Mucosa of descending colon (tissue), 3 donors: ENCODE measurements around the gene NUDT8. TPM values are rescaled to one million over a fixed set of nuclear protein-coding genes. Genes with fewer than 3 reads are reported as not detected.
A peak's percentile ranks its signal among the peaks of the same experiment; 100 is the strongest.
"Not testable (repeated sequence)": the region's sequence is repeated elsewhere in the genome, so short reads cannot be mapped to it uniquely, and the experiment has no call there.

Source experiments
- ATAC-seq: fragments of 200-7000 bp; cut with Tn5 transposase; one replicate; pipeline ENCODE4 v1.9.1; 2020; ENCODE audit warnings: mild to moderate bottlenecking, moderate library complexity
- DNase-seq, 3 donors: peaks; one replicate each; pipeline ENCODE4 v3.0.0-alpha.2; 2020
- H3K36me3 ChIP-seq: fragments of 200-600 bp; one replicate; pipeline ENCODE4 v1.8.0; 2021; ENCODE audit warnings: low read depth, mild to moderate bottlenecking
- H3K4me1 ChIP-seq: fragments of 200-600 bp; one replicate; pipeline ENCODE4 v1.8.0; 2021; ENCODE audit warnings: low read depth, mild to moderate bottlenecking
- H3K4me3 ChIP-seq: fragments of 200-600 bp; one replicate; pipeline ENCODE4 v1.8.0; 2021; ENCODE audit warnings: mild to moderate bottlenecking
- H3K9me3 ChIP-seq: fragments of 200-600 bp; one replicate; pipeline ENCODE4 v1.8.0; 2021; ENCODE audit warnings: mild to moderate bottlenecking
- intact Hi-C, 2 donors: fragments of 100-400 bp; cut with DNase I in 1 of 2; cut with micrococcal nuclease in 1 of 2; formaldehyde crosslinking; loops; one replicate each; pipeline versions ENCODE4 v1.11.0 to v1.11.1; 2022; cut with DNase I, micrococcal nuclease
- total RNA-seq, 3 donors: library from RNA; stranded (reverse); fragmentation: NEBNext Ultra II Directional in 2 of 3; extraction: Animal tissue kit (Norgen Biotek cat#: 25700) in 2 of 3; gene quantifications; one replicate each; pipeline versions ENCODE4 v1.2.1 to v1.2.4, GENCODE V29; 2021 to 2023
- TF ChIP-seq, protein P1 (sequence below): fragments of 200-600 bp; IDR thresholded peaks from one replicate; pipeline ENCODE4 v1.8.0; 2022; ENCODE audit warnings: antibody characterized with exemption, mild to moderate bottlenecking
- donor health status: DM: no; HTN: no; CAD: no; lungs with moderate emphysema.
- donor health status: DM: no; HTN: no; CAD: no.
- donor health status: DM: no; HTN: yes; CAD: no.

NUDT8 gene
- total RNA-seq, 3 donors from 2014 or later = 17.3 to 34.6 (median 23.1) TPM

DNA sequence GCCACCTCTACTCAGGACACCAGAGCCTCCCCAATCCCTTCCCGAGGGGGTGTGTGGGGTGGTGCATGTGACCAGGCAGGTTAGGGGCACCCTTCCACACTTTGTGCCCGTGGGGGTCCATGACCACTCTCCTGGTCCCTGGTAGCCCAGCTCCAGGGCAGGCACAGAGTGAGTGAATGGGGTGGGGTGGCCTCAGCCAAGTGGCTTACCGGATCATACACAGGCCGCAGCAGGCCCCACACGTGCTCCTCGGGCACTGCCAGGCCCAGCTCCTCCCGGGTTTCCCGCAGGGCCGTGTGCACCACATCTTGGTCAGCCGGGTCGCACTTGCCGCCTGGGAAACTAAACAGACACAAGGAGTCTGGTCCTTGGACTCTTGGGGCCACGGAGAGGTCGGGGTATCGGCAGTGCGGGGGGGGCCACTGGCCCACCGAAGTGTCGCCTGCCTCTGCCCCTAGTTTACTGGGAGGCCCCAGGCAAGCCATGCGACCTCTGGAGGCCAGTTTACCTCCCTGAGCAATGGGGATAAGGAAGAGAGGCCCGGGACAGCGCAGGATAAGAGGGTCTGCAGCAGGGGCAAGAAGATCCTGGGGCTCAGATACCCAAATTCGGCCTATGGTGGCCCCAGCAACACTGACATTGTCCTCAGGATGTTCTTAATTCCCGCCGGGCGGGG, 889 bp downstream of the NUDT8 start:
- intact Hi-C loops = no loop called here
- Histone ChIP-seq H3K4me3 (peak overlapping the region; percentile 40), H3K9me3 (no peaks in the 10 kb centered on the region), H3K36me3 (no peaks in the 10 kb centered on the region), H3K4me1 (peaks cover 27% of the 10 kb centered on the region)
- TF ChIP-seq, protein P1, sequence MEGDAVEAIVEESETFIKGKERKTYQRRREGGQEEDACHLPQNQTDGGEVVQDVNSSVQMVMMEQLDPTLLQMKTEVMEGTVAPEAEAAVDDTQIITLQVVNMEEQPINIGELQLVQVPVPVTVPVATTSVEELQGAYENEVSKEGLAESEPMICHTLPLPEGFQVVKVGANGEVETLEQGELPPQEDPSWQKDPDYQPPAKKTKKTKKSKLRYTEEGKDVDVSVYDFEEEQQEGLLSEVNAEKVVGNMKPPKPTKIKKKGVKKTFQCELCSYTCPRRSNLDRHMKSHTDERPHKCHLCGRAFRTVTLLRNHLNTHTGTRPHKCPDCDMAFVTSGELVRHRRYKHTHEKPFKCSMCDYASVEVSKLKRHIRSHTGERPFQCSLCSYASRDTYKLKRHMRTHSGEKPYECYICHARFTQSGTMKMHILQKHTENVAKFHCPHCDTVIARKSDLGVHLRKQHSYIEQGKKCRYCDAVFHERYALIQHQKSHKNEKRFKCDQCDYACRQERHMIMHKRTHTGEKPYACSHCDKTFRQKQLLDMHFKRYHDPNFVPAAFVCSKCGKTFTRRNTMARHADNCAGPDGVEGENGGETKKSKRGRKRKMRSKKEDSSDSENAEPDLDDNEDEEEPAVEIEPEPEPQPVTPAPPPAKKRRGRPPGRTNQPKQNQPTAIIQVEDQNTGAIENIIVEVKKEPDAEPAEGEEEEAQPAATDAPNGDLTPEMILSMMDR = peak; percentile 92
- no peak for ATAC-seq
- DNase-seq = no peak

DNA sequence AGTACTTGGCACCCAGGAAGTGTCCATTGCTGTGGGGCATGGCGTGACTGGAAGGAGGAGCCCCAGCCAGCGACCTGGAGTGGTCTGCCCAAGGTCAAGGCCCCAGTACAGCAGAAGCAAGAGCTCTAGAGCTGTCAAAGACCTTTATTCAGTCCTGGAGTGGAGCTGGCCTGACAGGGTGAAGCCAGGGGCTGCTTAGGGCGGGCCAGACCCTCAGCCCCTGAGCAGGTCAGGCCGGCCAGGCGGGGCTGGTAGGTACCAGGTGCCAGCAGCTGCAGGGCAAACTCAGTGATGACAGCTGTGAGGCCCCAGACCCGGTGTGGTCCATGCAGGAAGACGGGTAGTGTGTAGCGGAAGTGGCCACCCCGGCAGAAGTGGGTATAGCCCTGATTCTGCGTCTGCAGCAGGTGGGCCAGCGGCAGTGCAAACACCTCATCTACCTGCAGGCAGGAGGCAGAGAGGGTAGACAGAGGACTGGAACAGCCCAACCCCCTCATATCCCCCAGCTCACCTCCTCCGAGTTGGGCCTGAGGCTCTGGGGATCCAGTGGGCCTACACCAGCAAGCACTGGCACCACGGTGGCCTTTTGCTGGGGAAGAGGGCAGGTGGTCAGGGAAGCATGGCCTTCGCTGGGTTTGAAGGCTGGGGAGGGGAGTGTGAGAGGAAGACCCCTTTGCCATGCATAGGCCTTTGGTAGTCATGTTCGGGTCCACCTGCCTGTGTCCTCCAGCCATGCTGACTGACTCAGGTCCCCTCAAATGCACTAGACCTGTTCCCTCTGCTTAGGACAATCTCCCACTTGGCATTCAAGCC, 1.7 kb downstream of the NUDT8 start:
- ATAC-seq (no peak), DNase-seq (peak in 2 of 3 donors; percentile 35 to 56)
- no peaks in the 10 kb centered on the region for H3K9me3 ChIP-seq
- peaks cover 27% of the 10 kb centered on the region for H3K4me1 ChIP-seq
- H3K36me3 ChIP-seq = no peaks in the 10 kb centered on the region
- TF ChIP-seq, protein P1 = no peak
- intact Hi-C loops = no loop called here
- no peak overlapping the region for H3K4me3 ChIP-seq

DNA sequence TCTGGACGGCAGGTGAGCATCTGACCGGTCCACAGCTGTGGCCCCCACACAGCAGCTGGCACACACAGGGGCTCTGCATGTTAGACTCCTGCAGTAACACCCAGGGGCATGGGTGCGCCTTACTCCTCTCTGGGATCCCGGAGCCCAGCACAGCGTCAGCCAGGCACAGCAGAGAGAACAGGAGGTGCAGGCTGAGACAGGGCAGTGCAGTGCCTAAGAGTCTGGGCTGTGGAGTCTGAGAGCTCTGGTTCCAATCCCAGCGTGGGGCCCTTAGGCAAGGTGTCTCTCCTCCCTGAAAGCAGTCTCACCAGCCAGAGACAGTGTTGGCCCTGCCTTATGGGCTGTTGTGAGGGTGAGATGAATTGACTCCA, 2.3 kb downstream of the NUDT8 start:
- Histone ChIP-seq H3K4me1 (peaks cover 21% of the 10 kb centered on the region), H3K9me3 (no peaks in the 10 kb centered on the region), H3K4me3 (no peak overlapping the region), H3K36me3 (no peaks in the 10 kb centered on the region)
- ATAC-seq (no peak), DNase-seq (peak in 1 of 3 donors; percentile 25)
- intact Hi-C loops = no loop called here
- TF ChIP-seq, protein P1 = no peak

DNA sequence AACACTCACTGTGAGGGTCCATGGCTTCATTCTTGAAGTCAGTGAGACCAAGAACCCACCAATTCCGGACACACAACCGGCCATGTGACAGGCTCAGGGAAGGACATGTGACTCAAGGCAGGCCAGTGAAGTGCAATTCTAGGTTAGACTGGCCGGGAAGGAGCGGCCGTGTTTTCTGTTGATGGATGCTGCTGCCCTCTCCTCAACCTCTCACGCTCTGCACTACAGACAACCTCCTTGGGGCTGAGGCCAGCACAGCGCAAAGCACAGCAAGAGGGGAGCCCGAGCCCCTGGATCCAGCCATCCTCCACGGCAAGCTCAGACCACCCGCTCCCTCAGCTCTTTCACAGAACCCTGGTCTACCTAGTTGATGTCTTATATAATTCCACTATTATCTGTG, 2.8 kb downstream of the NUDT8 start:
- Histone ChIP-seq H3K4me3 (no peak overlapping the region), H3K36me3 (no peaks in the 10 kb centered on the region), H3K4me1 (peaks cover 17% of the 10 kb centered on the region), H3K9me3 (no peaks in the 10 kb centered on the region)
- ATAC-seq (no peak), DNase-seq (peak in 1 of 3 donors; percentile 26)
- intact Hi-C loops = no loop called here
- TF ChIP-seq, protein P1 = no peak

DNA sequence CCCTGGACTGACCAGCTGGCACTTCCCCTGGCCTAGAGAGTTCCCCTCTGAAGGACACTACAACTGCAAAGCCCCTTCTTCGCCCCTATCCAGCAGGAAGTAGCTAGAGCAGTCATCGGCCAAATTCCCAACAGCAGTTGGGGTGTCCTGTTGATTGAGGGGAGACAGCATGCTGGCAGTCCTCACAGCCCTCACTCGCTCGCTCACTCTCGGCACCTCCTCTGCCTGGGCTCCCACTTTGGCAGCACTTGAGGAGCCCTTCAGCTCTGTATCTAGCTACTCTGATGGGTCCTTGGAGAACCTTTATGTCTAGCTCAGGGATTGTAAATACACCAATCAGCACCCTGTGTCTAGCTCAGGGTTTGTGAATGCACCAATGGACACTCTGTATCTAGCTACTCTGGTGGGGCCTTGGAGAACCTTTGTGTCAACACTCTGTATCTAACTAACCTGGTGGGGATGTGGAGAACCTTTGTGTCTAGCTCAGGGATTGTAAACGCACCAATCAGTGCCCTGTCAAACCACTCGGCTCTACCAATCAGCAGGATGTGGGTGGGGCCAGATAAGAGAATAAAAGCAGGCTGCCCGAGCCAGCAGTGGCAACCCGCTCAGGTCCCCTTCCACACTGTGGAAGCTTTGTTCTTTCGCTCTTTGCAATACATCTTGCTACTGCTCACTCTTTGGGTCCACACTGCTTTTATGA, 3.5 kb downstream of the NUDT8 start:
- intact Hi-C loops = not testable (repeated sequence)

DNA sequence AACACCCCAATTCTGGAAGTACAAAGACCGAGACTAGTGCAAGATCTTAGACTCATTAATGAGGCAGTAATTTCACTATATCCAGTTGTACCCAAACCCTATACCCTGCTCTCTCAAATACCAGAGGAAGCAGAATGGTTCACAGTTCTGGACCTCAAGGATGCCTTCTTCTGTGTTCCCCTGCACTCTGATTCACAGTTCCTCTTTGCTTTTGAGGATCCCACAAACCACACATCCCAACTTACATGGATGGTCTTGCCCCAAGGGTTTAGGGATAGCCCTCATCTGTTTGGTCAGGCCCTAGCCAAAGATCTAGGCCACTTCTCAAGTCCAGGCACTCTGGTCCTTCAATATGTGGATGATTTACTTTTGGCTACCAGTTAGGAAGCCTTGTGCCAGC, 5.9 kb downstream of the NUDT8 start:
- H3K9me3 ChIP-seq, H3K36me3 ChIP-seq, ATAC-seq, H3K4me3 ChIP-seq, H3K4me1 ChIP-seq, DNase-seq, intact Hi-C loops: not testable (repeated sequence)

More for the DNA sequence above, 3.5 kb downstream of the NUDT8 start:
- peak in 1 of 3 donors; percentile 18 for DNase-seq
- not testable (repeated sequence) for H3K36me3 ChIP-seq, H3K4me3 ChIP-seq, H3K9me3 ChIP-seq, ATAC-seq
- H3K4me1 ChIP-seq = peaks cover 15% of the 10 kb centered on the region

DNA sequence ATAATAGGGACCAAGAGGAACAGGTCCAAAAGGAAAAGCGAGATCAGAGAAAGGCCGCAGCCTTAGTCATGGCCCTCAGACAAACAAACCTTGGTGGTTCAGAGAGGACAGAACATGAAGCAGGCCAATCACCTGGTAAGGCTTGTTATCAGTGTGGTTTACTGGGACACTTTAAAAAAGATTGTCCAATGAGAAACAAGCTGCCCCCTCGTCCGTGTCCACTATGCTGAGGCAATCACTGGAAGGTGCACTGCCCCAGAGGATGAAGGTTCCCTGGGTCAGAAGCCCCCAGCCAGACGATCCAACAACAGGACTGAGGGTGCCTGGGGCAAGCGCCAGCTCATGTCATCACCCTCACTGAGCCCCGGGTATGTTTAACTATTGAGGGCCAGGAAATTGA, 6.8 kb downstream of the NUDT8 start:
- H3K4me1 ChIP-seq, H3K9me3 ChIP-seq, H3K36me3 ChIP-seq, DNase-seq, intact Hi-C loops, ATAC-seq, H3K4me3 ChIP-seq: not testable (repeated sequence)

DNA sequence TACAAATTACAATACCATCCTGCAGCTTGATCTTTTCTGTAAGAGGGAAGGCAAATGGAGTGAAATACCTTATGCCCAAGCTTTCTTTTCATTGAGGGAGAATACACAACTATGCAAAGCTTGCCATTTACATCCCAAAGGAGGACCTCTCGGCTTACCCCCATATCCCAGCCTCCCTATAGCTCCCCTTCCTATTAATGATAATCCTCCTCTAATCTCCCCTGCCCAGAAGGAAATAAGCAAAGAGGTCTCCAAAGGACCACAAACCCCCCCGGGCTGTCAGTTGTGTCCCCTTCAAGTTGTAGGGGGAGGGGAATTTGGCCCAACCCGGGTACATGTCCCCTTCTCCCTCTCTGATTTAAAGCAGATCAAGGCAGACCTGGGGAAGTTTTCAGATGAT, 7.8 kb downstream of the NUDT8 start:
- ATAC-seq, intact Hi-C loops, DNase-seq, H3K36me3 ChIP-seq, H3K4me1 ChIP-seq, H3K4me3 ChIP-seq, H3K9me3 ChIP-seq: not testable (repeated sequence)

DNA sequence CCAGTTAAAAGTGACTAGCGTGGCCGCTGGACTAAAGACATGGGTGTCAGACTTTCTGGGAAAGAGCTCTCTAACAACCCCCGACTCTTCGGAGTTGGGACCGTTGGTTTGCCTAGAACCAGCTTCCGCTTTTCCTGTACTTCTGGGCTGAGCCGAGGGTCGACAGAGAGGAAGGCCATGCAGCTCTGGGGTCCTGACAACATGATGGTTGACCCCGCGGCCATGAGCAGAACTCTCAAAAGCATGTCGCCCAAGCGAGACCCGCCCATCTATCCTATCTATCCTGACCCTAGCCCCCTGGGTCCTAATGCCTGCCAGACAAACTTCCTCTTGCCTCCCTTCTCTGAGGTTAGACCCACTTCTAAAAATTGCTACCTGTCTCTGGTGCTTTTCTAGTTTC, 9.1 kb downstream of the NUDT8 start:
- H3K4me1 ChIP-seq, H3K36me3 ChIP-seq, intact Hi-C loops, H3K9me3 ChIP-seq, H3K4me3 ChIP-seq, ATAC-seq: not testable (repeated sequence)
- DNase-seq = peak in 1 of 3 donors; percentile 17
